HG02840 (cell line): ENCODE measurements around the gene RALGPS2.

Source experiments
- ATAC-seq: cut with Tn5 transposase; IDR thresholded peaks from one replicate; pipeline ENCODE4 v1.9.1; 2021; ENCODE audit warnings: mild to moderate bottlenecking, moderate library complexity, moderate number of reproducible peaks; ENCODE audit not compliant: unreplicated experiment, low FRiP score

Gene RALGPS2

GRCh38 chr1:178912597-178912996, 187.6 kb downstream of the RALGPS2 start:
- ATAC-seq, result no peak

- ATAC-seq, result no peak
Measured at GRCh38 chr1:178916448-178917174, 191.6 kb downstream of the RALGPS2 start.

GRCh38 chr1:178918308-178918707, 193.3 kb downstream of the RALGPS2 start:
- no peak for ATAC-seq

- no peak for ATAC-seq
Measured at GRCh38 chr1:178918955-178919354, 193.9 kb downstream of the RALGPS2 start.

GRCh38 chr1:178919581-178919980, 194.5 kb downstream of the RALGPS2 start:
- ATAC-seq, result no peak

- no peak for ATAC-seq
Measured at GRCh38 chr1:178921499-178921898, 196.5 kb downstream of the RALGPS2 start.

GRCh38 chr1:178923512-178923911, 198.5 kb downstream of the RALGPS2 start:
- no peak for ATAC-seq

GRCh38 chr1:178926046-178926445, 201.0 kb downstream of the RALGPS2 start:
- no peak for ATAC-seq

- ATAC-seq, result no peak
Measured at GRCh38 chr1:178927003-178927402, 202.0 kb downstream of the RALGPS2 start.

GRCh38 chr1:178928041-178928440, 203.0 kb downstream of the RALGPS2 start:
- ATAC-seq, result no peak

GRCh38 chr1:178928976-178929375, 203.9 kb downstream of the RALGPS2 start:
- ATAC-seq, result no peak

- no peak for ATAC-seq
Measured at GRCh38 chr1:178931858-178932551, 207.0 kb downstream of the RALGPS2 start.

GRCh38 chr1:178932552-178932906, 207.5 kb downstream of the RALGPS2 start:
- ATAC-seq, result no peak

GRCh38 chr1:178933105-178933561, 208.1 kb downstream of the RALGPS2 start:
- ATAC-seq, result no peak

- ATAC-seq, result no peak
Measured at GRCh38 chr1:178933709-178934490, 208.9 kb downstream of the RALGPS2 start.

GRCh38 chr1:178934546-178934945, 209.5 kb downstream of the RALGPS2 start:
- ATAC-seq, result no peak

GRCh38 chr1:178935610-178936009, 210.6 kb downstream of the RALGPS2 start:
- no peak for ATAC-seq

GRCh38 chr1:178937695-178938094, 212.7 kb downstream of the RALGPS2 start:
- ATAC-seq, result no peak

GRCh38 chr1:178938101-178938958, 213.3 kb downstream of the RALGPS2 start:
- ATAC-seq, result no peak

GRCh38 chr1:178938959-178939317, 213.9 kb downstream of the RALGPS2 start:
- no peak for ATAC-seq
